Testis (tissue), 3 donors: ENCODE data around the gene TP53I11. TPM values are rescaled to one million over a fixed set of nuclear protein-coding genes. Genes with fewer than 3 reads are reported as not detected.

ENCODE experiments used
- DNase-seq: peaks from one replicate; pipeline ENCODE4 v3.0.0-alpha.2; 2019
- H3K27ac ChIP-seq, 2 donors: fragments of 200-600 bp; sonication (generic); one replicate each; pipeline ENCODE4 v1.5.1; 2019
- H3K27me3 ChIP-seq: fragments of 200-600 bp; sonication (generic); one replicate; pipeline ENCODE4 v1.5.1; 2019
- H3K36me3 ChIP-seq: fragments of 200-600 bp; sonication (generic); one replicate; pipeline ENCODE4 v1.5.1; 2017; ENCODE audit warnings: low read depth; ENCODE audit errors: missing control alignments
- H3K4me1 ChIP-seq: fragments of 200-600 bp; sonication (generic); one replicate; pipeline ENCODE4 v1.5.1; 2019
- H3K4me3 ChIP-seq, 2 donors: fragments of 200-600 bp; sonication (generic); one replicate each; pipeline ENCODE4 v1.5.1; 2017 to 2019
- H3K9me3 ChIP-seq: fragments of 200-600 bp; sonication (generic); one replicate; pipeline ENCODE4 v1.5.1; 2017
- POLR2A ChIP-seq: fragments of 450-650 bp; IDR thresholded peaks from one replicate; pipeline ENCODE4 v1.6.1; 2017; ENCODE audit warnings: antibody characterized with exemption, mild to moderate bottlenecking, moderate library complexity
- WGBS, 2 donors: methylation state at CpG; one replicate each; pipeline ENCODE4 v1.1.5; 2018; 5-methylcytosine and 5-hydroxymethylcytosine counted together
- intact Hi-C: fragments of 100-400 bp; cut with DNase I; formaldehyde crosslinking; loops from one replicate; pipeline ENCODE4 v1.15.1; 2023; ENCODE audit warnings: low total_unique reads
- polyA plus RNA-seq: library from polyadenylated mRNA; stranded (reverse); fragments of 350-450 nt; fragmentation: Illumina TruSeq; extraction: RNeasy Lipid Tissue Mini Kit (QIAGEN cat#74804); gene quantifications from one replicate; pipeline ENCODE4 v1.2.3, GENCODE V29; 2014; ENCODE audit warnings: low read depth, low replicate concordance; ENCODE audit not compliant: insufficient read depth
- total RNA-seq, 2 donors: library from RNA; depleted of rRNA; stranded (reverse); fragments of >200 nt; gene quantifications; one replicate each; pipeline ENCODE4 v1.2.3, GENCODE V29; 2016
- TF ChIP-seq, protein P1 (sequence below), 3 experiments: fragments of 450-650 bp in 2 of 3; fragments of 200-600 bp in 1 of 3; sonication (generic) in 1 of 3; IDR thresholded peaks; one replicate each; pipeline ENCODE4 v1.5.1; 2016 to 2019; ENCODE audit warnings: antibody characterized with exemption in 3 of 3, mild to moderate bottlenecking in 2 of 3, moderate library complexity in 1 of 3

Gene TP53I11
- total and polyA plus RNA-seq, 3 donors from 2014 or later = 19.9 to 29.7 (median 28.7) TPM

DNA sequence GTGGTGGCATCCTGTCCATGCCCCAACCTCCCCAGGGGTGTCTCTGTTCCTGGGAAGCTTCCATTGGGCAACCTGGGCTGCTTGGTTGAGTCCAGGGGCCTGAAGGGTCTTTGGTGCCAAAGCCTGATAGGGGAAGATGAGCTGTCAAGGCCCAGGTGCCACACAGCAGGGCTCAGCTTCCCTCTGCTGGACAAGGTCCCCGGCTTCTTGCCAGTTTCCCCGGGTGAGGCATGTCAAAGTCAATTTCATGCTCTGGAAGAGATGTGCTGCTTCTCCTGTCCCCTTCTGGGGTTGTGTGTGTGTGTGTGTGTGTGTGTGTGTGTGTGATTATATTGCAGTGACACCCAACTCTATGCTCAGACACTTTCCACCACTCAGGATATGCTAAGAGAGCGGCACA is 26.9 kb downstream of the TP53I11 start:
- H3K36me3 ChIP-seq = no peaks in the 10 kb centered on the region
- intact Hi-C loops = no loop called here
- TF ChIP-seq, protein P1, sequence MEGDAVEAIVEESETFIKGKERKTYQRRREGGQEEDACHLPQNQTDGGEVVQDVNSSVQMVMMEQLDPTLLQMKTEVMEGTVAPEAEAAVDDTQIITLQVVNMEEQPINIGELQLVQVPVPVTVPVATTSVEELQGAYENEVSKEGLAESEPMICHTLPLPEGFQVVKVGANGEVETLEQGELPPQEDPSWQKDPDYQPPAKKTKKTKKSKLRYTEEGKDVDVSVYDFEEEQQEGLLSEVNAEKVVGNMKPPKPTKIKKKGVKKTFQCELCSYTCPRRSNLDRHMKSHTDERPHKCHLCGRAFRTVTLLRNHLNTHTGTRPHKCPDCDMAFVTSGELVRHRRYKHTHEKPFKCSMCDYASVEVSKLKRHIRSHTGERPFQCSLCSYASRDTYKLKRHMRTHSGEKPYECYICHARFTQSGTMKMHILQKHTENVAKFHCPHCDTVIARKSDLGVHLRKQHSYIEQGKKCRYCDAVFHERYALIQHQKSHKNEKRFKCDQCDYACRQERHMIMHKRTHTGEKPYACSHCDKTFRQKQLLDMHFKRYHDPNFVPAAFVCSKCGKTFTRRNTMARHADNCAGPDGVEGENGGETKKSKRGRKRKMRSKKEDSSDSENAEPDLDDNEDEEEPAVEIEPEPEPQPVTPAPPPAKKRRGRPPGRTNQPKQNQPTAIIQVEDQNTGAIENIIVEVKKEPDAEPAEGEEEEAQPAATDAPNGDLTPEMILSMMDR (IDR thresholded peaks at IDR 0.05) = no peak
- no peak for TF ChIP-seq POLR2A

DNA sequence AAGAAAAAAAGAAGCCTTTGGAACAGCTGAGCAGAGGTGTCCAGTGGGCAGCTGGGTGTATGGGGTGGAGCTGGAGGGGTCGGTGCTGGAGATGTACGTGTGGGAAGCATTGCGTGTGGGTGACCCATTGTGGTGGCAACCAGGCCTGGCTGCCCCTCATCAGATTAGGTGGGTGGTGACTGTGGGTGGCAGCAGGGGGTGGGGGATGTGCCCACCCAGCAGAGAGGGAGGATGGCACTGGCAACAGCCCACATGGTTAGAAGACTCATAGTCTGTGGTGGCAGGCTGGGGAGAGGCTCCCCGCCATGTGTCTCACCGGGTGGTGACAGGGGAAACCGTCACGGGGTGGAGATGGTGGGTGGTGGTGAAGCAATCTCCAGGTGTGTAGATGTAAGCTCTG is 27.6 kb downstream of the TP53I11 start:
- no peak for TF ChIP-seq POLR2A
- TF ChIP-seq, protein P1 (IDR thresholded peaks at IDR 0.05) = no peak
- Histone ChIP-seq H3K9me3 (no peaks in the 10 kb centered on the region), H3K27me3 (no peaks in the 10 kb centered on the region), H3K27ac (no peak overlapping the region), H3K4me1 (no peaks in the 10 kb centered on the region), H3K36me3 (no peaks in the 10 kb centered on the region), H3K4me3 (no peak overlapping the region)
- 79 to 89% methylated on average over 7 of the region's 7 CpGs for WGBS, 2 donors
- intact Hi-C loops = no loop called here
- no peak for DNase-seq

More for the DNA sequence above, 26.9 kb downstream of the TP53I11 start:
- Histone ChIP-seq H3K4me3 (no peak overlapping the region), H3K27ac (no peak overlapping the region), H3K27me3 (no peaks in the 10 kb centered on the region), H3K4me1 (no peaks in the 10 kb centered on the region), H3K9me3 (no peaks in the 10 kb centered on the region)
- 92 to 97% methylated on average over 3 of the region's 3 CpGs for WGBS, 2 donors
- no peak for DNase-seq

DNA sequence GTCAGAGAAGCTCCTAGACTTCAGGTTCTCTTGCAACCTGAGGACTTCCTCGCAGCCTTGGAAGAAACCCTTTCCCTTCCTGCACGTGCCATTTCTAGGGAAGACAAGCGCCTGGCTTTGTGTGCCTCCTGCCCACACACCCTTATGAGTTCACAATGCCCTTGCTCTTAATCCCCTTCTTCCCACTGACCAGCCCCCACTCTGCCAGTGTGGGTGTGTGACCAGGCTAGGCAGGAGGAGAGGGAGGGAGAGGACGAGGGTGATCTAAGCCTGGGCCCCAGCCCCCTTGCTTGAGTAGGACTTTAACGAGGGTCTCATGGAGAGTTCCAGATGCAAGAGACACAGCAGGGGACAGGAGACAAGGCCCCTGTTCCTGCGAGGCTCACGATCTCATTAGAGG is 30.2 kb downstream of the TP53I11 start:
- WGBS, 2 donors = 77 to 89% methylated on average over 7 of the region's 7 CpGs
- Histone ChIP-seq H3K9me3 (no peaks in the 10 kb centered on the region), H3K4me3 (no peak overlapping the region), H3K4me1 (no peaks in the 10 kb centered on the region), H3K27ac (no peak overlapping the region), H3K36me3 (no peaks in the 10 kb centered on the region), H3K27me3 (no peaks in the 10 kb centered on the region)
- intact Hi-C loops = no loop called here
- TF ChIP-seq, protein P1 (IDR thresholded peaks at IDR 0.05) = no peak
- TF ChIP-seq POLR2A = no peak
- DNase-seq = no peak

DNA sequence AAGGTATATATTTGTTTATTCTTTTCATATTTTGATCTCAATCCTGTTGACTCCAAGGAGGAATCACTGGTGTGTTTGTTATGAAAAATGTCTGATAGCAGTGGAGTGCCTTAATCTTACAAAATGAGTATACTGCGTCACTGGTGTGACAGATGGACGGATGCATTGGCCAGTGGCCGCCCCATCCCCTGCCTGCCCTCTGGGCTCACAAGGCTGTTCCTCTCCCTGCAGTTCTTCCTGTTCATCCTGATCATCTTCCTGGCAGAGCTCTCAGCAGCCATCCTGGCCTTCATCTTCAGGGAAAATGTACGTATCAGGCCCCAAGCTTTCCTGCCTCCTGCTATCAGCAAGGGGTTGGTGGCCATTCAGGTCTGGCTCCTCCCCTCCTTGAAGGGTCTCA is 32.9 kb downstream of the TP53I11 start:
- H3K4me1 ChIP-seq = no peaks in the 10 kb centered on the region
- no peak overlapping the region for H3K27ac ChIP-seq
- intact Hi-C loops = no loop called here
- no peak overlapping the region for H3K4me3 ChIP-seq
- H3K36me3 ChIP-seq = no peaks in the 10 kb centered on the region
- H3K9me3 ChIP-seq = no peaks in the 10 kb centered on the region
- WGBS, 2 donors = 96 to 100% methylated on average over 4 of the region's 4 CpGs
- no peaks in the 10 kb centered on the region for H3K27me3 ChIP-seq
- DNase-seq = no peak
- TF ChIP-seq POLR2A = no peak

DNA sequence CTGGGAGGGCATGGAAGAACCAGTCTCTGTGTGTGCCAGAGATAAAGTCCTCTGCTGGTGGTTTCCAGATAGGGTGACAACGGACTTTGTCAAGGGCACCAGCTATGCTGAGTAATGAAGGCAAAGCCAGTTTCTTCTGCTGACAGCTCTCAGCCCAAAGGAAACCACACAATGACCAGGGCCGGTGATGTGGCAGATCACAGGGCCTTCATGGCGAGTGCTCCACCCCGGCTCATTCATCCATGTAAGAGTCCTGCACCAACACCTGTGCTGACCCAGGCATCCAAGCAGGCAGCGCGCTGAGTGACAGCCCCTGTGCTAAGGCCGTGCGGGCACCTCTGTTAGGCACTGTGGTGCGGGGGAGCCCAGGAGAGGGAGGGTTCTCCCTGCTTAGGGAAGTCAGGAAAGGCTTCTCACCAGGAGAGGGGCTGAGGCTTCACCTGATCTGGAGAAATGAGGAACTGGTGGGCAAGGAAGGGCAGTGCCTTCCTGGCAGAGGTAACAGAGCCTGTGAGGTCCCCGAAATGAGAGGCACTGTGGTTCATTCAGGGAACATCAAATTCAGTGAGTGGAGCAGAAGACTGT is 33.8 kb downstream of the TP53I11 start:
- Histone ChIP-seq H3K4me3 (no peak overlapping the region), H3K27me3 (no peaks in the 10 kb centered on the region), H3K4me1 (no peaks in the 10 kb centered on the region), H3K27ac (no peak overlapping the region), H3K36me3 (no peaks in the 10 kb centered on the region), H3K9me3 (no peaks in the 10 kb centered on the region)
- DNase-seq = no peak
- intact Hi-C loops = no loop called here
- no peak for TF ChIP-seq POLR2A
- TF ChIP-seq, protein P1 (IDR thresholded peaks at IDR 0.05) = no peak
- 85 to 89% methylated on average over 5 to 10 of the region's 10 CpGs for WGBS, 2 donors
